Measurements from ENCODE around the gene AACS.

DNA sequence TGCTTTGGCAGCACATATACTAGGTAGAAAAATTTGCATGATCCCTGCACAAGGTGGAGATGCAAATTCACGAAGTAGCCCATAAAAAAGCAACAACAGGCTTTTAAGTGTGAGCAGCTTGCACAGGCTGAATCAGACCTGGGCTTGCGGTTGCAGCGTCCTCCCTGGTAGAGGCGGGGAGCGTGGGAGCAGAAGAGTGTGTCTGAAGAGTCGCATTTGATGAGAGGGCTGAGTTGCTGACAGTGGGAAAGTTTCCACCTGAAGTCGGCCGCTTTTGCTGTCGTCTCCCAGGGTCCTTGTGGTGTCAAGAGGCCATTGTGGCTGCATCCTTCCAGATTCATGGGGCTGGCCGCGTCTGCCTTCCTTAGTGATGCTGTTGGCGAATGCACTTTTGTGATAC is 6.2 kb downstream of the AACS start:
- TF ChIP-seq CTCF (tag by site-specific recombination; IDR thresholded peaks at IDR 0.05) (no peak), ZNF114 (tag by site-specific recombination; IDR thresholded peaks at IDR 0.05) (no peak), ZFHX2 (tag by site-specific recombination; conservative IDR thresholded peaks at IDR 0.05) (no peak), YY1 (tag by site-specific recombination; IDR thresholded peaks at IDR 0.05) (no peak), ZFP69B (tag by site-specific recombination; IDR thresholded peaks at IDR 0.05) (no peak), KLF16 (tag by site-specific recombination; IDR thresholded peaks at IDR 0.05) (no peak), INSM2 (tag by site-specific recombination; IDR thresholded peaks at IDR 0.05) (no peak), ZSCAN5A (tag by site-specific recombination; IDR thresholded peaks at IDR 0.05) (no peak), ZNF132 (tag by site-specific recombination; IDR thresholded peaks at IDR 0.05; ENCODE audit: borderline replicate concordance) (no peak), ZNF624 (tag by site-specific recombination; IDR thresholded peaks at IDR 0.05) (no peak)
- TF ChIP-seq, protein P1, sequence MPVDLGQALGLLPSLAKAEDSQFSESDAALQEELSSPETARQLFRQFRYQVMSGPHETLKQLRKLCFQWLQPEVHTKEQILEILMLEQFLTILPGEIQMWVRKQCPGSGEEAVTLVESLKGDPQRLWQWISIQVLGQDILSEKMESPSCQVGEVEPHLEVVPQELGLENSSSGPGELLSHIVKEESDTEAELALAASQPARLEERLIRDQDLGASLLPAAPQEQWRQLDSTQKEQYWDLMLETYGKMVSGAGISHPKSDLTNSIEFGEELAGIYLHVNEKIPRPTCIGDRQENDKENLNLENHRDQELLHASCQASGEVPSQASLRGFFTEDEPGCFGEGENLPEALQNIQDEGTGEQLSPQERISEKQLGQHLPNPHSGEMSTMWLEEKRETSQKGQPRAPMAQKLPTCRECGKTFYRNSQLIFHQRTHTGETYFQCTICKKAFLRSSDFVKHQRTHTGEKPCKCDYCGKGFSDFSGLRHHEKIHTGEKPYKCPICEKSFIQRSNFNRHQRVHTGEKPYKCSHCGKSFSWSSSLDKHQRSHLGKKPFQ (tag by site-specific recombination; IDR thresholded peaks at IDR 0.05) = no peak
